ENCODE results near the gene KCNK4.
"Not testable (repeated sequence)": the region's sequence is repeated elsewhere in the genome, so short reads cannot be mapped to it uniquely, and the experiment has no call there.

The KCNK4 gene

DNA sequence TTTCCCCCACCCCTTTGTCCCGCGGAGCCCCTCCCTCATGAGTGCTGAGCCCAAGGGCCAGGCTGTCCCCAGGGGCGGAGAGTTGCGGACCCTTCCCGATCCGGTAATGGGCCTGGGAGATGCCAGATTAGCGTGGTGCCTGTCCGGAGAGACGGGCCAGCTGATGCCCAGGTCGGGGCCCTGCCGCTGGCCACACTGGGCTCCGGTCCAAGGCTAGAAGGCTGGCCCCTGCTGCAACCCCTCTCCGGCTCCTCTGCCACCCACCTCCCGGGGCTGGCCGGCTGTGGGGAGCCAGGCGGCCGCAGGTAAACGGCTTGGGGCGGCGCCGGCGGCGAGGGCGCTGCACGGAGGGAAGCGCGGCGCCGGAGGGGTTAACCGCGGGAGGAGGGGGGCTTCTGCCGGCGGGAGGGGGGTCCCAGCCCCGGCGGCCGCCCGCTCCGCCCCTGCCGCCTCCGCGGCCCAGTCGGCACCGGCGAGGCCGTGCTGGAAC, at the start of gene KCNK4:
TSS of gene KCNK4 (plus strand) at position 41 of the 490 bp plus-strand sequence. CDS start 1,717 bp downstream, outside the sequence.
- DNase-seq: no peak

DNA sequence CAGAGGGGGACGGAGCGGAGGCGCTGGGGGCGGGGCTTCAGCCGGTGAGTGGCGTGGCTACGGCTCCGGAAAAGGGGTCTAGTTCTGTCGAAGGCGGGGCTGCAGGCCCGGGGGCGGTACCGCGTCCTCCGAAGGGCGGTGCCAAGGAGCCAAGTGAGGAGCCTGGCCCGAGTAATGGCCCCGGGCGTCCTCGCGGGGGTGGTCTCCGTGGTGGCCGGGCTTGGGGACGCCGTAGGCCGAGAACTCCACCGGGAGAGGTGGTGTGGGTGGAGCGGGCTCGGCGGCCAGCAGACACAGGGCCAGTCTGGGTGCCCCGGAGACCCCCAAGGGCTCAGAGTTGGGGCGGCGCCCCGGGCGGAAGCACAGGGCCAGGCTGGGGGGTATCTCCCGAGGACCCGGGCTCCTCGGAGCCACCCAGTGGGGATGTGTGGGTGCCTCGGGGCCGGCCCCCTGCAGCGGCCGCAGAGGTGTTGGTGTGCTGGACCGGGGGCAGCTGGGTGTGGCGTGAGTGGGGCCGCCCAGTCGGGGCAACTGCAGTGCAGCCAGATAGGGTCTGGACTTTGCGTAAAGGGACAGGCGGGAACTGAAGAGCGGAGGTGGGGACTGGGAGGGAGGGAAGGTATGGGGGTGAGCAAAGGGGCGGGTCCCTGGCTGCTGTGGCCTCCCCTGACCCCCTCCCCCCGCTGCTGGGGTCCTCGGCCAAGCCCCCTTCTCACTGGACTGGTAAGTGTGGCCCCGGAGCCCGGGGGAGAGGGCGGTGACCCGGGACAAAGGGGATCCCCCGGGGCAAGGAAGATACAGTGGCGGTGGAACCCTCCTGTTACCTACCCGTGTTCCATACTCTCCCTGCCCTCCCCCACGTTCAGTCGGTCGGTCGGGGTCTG, 49.4 kb upstream of the KCNK4 start:
- DNase-seq: peak in 1 of 2 experiments; percentile 50

DNA sequence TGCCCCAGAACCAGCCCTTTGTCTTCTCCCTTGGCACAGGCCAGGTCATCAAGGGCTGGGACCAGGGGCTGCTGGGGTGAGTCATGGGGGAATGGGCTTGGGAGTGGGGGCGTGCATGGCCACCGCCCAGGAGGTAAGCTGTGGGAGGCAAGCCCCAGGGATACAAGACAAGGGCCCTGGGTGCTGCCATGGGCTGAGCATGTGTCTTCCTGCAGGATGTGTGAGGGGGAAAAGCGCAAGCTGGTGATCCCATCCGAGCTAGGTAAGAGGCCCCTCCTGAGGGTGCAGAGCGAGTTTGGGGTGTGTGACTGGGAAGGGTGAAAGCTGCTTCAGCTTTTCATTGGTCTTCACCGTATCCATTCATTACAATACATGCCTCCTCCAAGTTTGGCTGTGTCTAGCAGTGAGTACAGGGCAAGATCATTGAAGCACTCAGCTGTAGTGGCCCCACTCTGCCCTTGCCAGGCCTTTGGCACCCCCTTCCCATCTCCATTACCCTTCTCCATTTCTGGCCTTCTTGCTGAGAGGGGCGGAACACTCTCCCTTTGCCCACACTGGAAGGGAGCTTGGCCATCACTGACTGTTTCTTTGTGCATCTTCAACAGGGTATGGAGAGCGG, 47.8 kb upstream of the KCNK4 start:
- DNase-seq: no peak

DNA sequence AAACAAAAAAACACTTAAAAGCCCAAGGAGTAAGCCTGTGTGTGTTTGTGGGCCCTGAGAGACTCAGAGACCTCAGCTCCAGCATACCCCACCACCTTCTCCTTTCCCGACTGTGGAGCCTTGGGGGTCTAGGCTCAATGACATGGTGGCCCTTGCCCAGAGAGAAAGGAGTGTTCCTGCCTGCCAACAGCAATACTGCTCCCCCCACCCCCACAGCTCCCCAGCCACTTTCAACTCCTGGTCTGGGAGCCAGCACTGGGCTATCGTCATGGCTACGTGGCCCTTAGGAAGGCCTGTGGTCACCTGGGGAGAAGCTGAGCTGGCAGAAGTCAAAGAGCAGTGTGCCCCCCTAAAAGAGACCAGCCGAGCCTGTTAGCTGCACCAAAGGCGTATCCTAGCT, 47.0 kb upstream of the KCNK4 start:
- DNase-seq: no peak

DNA sequence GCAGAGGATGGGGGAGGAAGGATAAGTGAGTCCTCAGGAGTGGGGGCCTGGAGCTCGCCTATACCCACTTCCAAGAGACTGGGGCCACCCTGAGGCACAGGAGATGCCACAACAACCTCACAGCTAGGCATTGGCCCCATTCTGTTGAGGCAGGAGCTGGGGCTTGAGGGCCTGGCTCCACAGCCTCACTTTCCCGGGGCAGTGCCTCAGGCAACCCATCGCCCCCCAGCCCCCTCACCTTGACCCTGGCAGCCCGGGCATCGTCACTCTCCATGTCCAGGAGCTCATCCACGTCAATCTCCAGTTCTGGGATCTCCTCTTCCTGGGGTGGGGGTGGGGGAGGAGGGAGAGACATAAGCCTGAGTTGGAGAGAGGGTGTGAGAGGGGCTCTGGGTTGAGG, 46.1 kb upstream of the KCNK4 start:
- DNase-seq: no peak

DNA sequence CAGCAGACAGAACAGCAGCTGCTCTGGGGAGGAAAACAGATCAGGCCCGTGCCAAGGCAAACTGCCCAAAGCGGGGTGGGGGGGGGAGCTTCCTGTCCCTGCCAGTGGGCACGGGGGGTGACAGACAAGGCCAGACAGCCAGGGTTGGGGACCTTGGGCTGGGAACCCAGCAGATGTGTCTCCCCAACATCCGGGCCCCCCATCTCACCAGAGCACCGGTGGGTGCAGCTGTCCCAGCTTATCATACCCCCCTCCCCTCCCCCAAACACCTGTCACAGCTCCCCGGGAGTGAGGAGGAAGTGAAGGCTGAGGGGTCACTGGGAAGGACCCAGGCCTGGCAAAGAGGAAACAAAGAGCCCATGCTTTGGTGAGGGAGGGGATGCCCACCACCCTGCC, 45.7 kb upstream of the KCNK4 start:
- DNase-seq: peak in 1 of 2 experiments; percentile 65

DNA sequence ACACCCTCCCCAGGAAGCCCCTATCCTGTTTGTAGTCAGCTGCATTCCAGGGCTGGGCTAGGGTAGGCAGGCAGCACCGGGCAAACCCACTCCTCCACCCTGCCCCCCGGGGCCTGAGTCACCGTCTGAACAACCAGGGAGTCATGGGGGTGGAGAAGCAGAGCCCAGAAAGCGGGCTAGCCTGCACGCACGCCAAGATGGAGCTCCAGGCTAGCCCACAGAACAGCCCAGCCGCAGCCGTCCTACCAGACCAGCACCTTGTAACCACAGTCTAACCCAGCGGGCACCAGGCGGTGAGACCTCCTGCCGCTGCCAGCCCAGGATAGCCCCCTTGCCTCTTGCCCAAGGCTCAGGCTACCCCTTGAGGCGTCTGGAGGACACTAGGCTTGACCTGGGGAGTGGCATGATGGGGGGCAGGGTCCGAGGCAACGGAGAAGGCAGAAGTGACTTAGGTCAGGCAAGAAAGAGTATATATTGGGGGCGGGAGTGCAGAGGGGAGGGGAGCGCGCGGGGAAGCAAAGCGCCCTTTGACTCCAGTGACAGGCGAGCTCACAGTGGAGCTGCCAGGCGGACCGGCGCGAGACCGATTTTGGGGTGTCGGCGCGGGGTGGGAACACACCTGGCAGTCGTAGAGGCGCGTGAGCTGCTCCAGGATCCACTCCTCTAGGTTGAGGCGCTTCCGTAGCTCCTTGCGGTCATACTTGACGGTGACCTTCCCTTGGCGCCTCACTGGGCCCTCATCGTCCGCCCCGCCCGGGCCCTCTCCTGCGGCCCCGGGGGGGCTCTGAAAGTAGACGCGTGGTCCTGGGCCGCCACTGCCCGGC, 45.1 kb upstream of the KCNK4 start:
- peak in 1 of 2 experiments; percentile 65 for DNase-seq

DNA sequence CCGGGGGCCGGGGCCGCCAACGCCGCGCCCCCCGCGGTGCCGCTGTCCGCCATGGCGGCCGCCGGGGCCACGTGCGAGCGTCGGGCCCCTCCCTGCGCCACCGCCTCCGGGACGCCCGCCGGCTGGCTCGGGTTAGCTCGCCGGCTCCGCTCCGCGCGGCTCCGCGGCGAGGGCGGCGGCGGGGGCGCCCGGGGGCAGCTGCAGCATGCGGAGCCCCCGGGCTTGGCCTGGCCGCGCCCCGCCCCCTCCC, 44.6 kb upstream of the KCNK4 start:
- DNase-seq: not testable (repeated sequence)

DNA sequence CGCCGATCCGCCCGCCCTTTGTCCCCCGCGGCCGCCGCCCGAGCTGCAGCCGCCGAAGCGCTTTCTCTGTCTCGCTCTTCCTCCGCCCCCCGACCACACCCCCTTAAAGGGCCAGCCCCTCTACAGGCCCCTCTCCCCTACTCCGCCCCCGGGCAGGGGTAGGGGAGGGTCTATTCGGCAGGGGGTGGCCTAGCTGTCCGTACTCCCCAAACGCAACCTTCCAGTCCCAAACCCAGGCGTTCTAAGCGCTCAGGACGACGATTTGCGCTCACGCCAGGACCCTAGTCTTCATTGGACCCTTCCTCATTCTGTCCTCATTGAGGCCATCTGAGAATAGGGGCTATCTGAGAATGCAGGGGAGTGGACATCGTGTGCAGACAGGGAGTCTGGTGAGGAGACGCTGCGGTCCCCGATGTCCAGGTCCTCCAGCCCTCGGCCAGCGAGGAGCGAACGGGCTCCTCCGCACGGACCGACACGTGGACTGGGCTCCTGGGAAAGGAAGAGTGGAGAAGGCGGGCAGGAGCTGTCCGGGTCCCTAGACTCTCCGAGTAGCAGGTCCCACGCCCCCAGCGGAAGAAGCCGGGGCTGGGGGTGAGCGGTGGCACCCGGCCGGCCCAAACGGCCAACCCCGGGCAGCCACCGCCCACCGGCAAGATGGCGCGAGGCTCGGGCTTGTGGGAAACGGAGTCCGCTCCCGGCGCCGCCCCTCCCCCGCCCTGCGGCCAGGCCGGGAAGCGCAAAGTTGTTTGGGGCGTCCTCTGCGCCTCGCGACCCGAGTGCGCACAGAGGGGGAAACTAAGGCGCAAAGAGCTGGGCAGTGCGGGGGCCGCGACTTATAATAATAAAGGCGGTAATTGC, 44.0 kb upstream of the KCNK4 start, which contains the start of gene PPP1R14B:
TSS of gene PPP1R14B (minus strand) at position 73 of the 858 bp plus-strand sequence. CDS start 270 bp downstream, outside the sequence.
- DNase-seq: peak; percentile 82 to 85

DNA sequence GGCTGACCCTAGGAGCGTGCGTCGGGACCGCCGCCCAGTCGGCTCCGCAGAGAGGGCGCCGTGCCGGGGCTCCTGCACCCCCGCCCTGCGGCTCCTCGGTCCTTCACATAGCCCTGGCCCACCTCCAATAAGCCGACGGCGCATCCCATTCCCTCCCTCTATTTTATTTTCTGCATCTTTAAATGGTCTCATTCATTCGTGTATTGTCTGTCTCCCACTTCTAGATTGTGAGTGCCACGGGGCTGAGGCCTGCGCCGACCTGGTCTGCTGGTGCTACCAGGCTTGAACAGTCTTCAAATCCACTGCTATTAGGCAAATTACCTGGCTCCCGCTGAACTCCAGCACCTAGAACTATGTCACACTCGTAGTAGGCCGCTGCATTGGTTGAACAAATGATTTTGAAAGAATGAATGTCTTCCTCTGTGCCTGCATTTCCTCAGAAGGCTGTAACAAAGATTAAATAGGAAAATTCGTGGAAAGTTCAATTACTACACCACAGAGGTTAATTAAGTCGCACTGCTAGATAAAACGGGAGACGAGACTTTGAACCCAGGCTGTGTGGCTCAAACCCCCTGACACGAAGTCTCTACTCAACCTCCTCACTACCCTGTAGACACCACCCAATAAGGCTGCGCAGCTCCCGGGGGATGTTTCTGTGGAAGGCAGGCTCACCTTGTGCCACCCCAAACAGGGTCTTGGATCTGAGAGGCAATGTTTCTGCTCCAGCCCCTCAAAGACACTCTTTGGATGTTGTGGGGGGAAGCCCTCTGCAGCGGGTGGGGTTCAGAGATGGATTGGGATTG, 43.2 kb upstream of the KCNK4 start:
- DNase-seq: no peak

DNA sequence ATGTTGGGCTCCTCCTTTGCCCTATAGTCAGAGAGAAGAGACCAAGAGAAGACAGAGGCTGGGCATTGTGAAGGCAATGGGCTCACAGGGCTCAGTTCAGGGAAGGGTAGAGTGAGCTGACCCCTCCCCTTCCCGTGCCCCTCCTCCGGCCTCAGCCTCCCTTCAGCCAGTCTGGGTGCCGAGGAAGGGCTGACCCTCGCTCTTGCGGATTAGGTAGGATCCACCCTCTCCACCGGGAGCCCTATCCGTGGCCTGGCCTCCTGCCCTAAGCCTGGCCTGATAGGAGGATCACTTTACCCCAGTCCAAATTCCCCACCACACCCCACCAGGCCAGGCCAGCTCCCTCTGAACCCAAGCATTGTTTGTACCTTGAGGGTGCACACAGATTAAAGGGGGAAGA, 42.5 kb upstream of the KCNK4 start:
- DNase-seq: no peak

DNA sequence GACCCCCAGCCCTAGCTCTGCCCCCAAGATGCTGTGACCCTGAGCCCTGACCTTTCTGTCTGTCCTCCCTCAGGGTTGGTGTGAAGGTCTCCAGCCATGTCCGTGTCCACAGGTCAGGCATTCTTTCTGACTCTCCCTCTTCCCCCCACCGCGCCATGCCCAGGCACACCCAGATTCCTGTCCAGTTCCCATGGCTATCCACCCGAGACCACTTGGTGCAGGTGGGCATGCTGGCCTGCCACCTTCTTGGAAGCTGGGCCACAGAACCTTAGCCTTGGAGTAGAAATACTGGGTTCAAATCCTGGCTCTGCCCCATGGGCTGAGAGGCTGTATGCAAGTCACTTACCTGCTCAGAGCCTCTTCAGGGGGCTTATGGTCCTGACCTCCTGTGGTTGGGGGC, 42.1 kb upstream of the KCNK4 start:
- DNase-seq: no peak

DNA sequence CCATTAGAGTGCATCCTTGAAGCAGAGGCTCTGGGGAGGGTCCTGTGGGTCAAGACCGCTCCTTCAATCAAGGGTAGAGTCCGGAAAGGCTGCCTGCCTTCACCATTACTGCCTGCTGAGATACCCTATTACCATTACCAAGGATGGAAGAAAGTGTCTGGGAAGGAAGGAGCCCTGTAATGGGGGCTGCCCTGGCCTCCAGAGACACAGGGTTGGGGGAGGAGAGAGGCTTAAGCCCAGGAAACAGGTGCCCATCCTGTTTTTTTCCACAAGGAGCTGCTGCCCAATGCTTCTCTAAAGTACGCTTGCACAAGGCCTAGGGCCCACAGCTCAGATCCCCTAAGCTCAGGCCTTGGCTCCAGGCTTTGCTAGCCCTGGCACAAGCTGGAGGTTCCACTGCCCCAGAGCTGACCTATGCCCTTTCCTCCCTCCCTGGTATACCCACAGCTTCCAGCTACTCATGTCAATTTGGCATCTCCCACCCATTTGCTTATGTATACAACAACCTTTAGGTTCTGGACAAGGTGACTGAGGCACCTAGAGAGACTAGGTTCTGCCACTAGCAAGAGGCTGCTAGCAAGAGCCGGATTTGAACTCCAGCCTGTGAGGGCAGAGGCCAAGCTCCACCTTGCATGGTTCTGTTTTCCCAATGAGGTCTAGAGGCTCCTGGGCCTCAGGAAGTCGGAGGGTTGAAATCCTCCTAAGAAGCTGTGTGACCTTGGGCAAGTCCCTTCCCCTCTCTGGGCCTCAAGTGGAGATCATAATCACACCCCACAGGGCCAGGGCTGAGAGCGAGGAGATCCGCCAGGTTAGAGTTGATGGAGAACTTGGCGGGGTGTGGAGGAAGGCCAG, 41.3 kb upstream of the KCNK4 start:
- DNase-seq: no peak

DNA sequence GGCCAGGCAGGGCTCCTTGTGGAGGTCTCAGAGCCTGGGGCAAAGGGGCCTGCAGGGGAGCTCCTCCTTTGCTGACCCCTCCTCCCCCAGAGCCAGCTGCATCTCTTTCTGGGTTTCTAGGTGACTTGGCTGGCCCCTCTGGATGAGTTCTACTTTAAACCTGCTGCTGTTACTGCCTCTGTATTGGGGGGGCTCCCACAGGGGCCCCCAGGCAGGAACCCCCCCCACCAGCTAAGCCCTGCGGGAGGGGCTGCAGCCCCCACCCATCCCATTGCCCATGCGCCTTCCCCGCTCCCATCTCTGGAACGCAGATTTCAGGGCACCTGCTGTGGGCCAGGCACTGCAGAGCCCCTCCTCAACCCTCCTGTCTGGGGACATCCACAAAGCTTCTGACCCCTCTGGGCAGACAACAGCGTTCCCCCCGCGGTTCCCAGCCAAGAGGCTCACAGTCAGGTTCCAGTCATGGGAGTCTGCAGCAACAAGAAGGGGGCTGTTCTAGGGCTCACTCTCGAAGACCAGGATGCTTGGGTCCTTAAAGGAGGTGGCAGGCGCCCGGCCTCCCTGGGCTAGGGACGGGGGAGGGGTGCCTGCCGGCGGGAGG, 40.6 kb upstream of the KCNK4 start:
- no peak for DNase-seq

DNA sequence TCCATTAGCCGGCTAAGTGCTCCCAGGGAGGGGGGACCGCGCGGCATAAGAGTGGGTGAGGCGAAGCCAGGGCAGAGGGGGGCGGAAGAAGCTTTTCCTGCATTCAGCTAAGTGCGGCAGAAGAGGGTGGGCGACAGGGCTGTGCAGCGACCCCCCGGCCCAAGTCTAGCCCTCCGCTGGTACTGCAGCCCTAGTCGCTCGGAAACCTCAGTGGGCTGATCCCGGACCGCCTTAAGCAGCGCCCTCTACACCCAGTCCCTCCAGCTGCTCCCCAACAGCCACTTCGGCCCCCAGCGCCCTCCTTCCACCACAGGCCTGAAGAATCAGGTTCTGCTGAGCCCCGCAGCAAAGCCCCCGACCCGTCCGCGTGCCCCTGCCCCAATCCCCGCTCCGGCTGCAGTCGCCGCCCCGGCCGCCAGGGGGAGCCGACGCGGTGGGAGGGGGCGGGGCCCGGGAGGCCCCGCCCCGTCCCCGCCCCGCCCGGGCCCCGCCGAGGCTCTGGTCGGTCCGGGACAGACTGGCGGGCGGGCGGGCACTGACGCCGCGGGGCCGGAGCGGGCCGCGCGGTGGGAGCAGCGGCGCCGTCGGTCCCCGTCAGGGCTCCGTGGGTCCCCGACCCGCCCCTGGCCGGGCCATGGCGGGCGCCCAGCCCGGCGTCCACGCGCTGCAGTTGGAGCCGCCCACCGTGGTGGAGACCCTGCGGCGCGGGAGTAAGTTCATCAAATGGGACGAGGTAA, 39.9 kb upstream of the KCNK4 start, which contains the start of gene PLCB3:
TSS of gene PLCB3 (plus strand) at position 515 of the 737 bp plus-strand sequence. CDS start at position 635, 120 bp downstream.
- DNase-seq: peak in 1 of 2 experiments; percentile 59

DNA sequence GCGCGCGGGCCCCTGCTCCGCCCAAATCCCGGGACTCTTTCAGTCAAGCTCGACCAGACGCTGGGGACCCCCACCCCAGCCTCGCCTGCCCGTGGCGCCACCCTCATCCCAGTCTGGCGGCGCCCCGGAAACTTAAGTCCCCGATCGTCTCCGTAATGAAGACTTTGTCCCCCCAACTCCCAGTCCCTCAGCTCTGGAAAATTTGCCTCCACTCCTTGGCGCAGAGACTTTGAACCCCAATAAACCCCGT, 39.4 kb upstream of the KCNK4 start:
- no peak for DNase-seq

DNA sequence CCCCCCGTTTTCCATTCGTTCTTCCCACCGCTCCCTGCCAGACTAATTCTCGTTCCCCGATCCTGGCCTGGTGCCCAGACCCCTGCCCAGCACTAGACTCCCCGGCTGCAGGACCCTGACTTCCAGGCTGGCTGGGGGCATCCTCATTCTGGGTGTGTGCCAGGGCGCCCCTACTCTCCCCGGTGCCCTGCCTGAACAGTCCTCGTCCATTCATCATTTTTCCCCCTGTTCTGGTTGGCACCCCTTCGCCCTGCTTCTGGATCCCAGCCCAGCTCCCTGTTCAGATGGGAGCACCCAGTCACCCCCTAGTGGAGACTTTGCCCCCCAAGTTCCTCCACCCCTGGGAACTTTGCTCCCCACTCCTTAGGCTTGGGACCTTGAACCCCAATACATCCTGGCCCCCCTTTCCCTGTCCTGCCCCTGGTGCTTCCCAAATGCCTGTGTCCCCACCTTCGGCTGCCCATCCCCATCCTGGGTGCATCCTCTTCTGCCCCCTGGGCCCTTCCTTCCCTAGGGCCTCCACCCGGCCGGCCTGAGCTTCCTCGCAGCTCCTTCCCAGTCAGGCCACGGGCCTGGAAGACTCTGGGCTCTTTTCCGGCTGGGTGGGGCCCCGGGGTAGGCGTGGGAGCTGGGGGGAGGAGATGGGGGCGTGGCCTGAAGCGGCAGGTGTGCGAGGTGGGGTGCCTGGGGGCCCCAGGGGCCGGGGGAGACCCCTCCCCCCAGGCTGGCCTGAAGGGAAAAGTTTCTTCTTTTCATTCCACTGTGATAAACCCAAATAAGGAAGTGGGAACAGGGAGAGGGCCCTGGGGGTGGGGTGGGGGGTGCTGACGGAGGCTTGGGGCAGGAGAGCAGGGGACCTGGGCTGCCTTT, 38.9 kb upstream of the KCNK4 start:
- DNase-seq: no peak

DNA sequence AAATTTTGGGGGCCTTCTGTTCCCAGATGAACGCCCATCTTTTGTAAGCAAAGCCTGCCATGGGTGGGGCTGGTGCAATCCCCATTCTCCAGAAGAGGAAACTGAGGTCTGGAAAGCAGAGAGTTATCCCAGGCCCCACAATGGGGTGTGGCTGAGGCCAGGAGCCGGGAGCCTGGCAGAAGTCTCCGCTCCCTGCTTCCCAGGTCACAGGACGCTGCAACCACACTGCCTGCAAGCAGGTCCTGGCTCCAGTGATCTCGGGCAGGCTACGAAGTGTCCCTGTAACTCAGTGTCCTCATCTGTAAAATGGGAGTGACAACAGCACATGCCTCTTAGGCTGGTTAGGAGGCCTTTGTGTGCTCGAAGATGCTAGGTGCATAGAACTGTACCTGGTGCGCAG, 38.1 kb upstream of the KCNK4 start:
- DNase-seq: no peak

DNA sequence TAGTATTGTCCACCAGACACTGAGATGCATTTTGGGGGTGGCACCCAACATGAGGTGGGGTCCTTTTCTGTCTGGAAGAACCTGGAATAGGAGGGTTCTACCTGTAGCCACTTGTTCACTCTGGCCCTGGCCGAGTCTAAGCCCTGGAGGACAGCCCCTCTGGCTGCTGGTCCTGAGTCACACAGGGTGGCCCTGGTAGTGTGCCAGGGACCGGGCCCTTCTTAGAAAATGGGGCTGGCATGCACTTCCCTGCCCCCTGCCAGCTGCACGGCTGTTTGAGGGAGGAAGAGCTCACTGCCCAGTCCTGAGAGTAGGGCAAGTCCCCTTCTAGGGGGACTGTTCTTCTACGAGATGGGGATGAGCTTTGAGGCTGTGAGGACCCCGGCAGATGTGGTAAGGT, 37.6 kb upstream of the KCNK4 start:
- DNase-seq: no peak
